A549 (cell line): Measurements from ENCODE around the gene OSCP1.

Experiments
- CTCF ChIP-seq: fragments of >200 bp; sonication (Bioruptor Twin); formaldehyde crosslinking; IDR thresholded peaks from 3 replicates; pipeline ENCODE4 v1.5.1; 2016
- EP300 ChIP-seq, 2 experiments: fragments of >200 bp; sonication (Bioruptor Twin); formaldehyde crosslinking; IDR thresholded peaks; 2 replicates in 1 of 2; 3 replicates in 1 of 2; pipeline ENCODE4 v1.6.1; 2016 to 2017
- FOSL2 ChIP-seq, 2 experiments: fragments of 450-650 bp in 1 of 2; fragments of >200 bp in 1 of 2; sonication (Bioruptor Twin) in 1 of 2; formaldehyde crosslinking; IDR thresholded peaks; 2 replicates each; pipeline versions ENCODE4 v1.5.0 to v1.6.1; 2016 to 2020; ENCODE audit warnings: mild to moderate bottlenecking in 1 of 2, moderate library complexity in 1 of 2
- MYC ChIP-seq: IDR thresholded peaks from 2 replicates; pipeline ENCODE4 v1.6.1; 2012; ENCODE audit warnings: mild to moderate bottlenecking, inconsistent platforms, low read length, improper control_type of control experiment, borderline replicate concordance
- NFE2L2 ChIP-seq: fragments of 150-350 bp; conservative IDR thresholded peaks from 2 replicates; pipeline ENCODE4 v1.6.1; 2014; ENCODE audit warnings: low read length
- POLR2A ChIP-seq: IDR thresholded peaks from 2 replicates; pipeline ENCODE4 v1.6.1; 2012; ENCODE audit warnings: mild to moderate bottlenecking, low read length
- RFX5 ChIP-seq: fragments of 450-650 bp; IDR thresholded peaks from 2 replicates; pipeline ENCODE4 v1.7.1; 2014; ENCODE audit warnings: antibody characterized with exemption, mild to moderate bottlenecking, moderate library complexity

- TF ChIP-seq POLR2A (no peak), CTCF (no peak), EP300 (IDR thresholded peaks at IDR 0.05) (no peak), MYC (no peak), FOSL2 (IDR thresholded peaks at IDR 0.05) (no peak), FOSL2 (CRISPR knock-in tag; IDR thresholded peaks at IDR 0.05) (no peak), NFE2L2 (no peak), RFX5 (no peak)
Observed at GRCh38 chr1:36402504-36402890, 47.8 kb downstream of the OSCP1 start.
